IPS-18c (cell line): ENCODE measurements around the gene JOSD2.
A peak's percentile ranks its signal among the peaks of the same experiment; 100 is the strongest.

Experiments used
- H3K4me3 ChIP-seq: 2 replicates; pipeline ENCODE4 v1.7.0; 2013; ENCODE audit warnings: low read depth, mild to moderate bottlenecking, low read length, moderate library complexity; ENCODE audit not compliant: insufficient read depth
- H3K9me3 ChIP-seq: one replicate; pipeline ENCODE4 v1.6.1; 2013; ENCODE audit warnings: mild to moderate bottlenecking, low read length, moderate library complexity; ENCODE audit not compliant: control insufficient read depth, insufficient read depth

JOSD2 gene, protein sequence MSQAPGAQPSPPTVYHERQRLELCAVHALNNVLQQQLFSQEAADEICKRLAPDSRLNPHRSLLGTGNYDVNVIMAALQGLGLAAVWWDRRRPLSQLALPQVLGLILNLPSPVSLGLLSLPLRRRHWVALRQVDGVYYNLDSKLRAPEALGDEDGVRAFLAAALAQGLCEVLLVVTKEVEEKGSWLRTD

GRCh38 chr19:50511069-50511822 is at the start of gene JOSD2:
JOSD2 (minus strand) TSS chr19:50511191; CDS start chr19:50510431, 760 bp downstream.
- H3K9me3 ChIP-seq: no peaks in the 10 kb centered on the region
- H3K4me3 ChIP-seq: peak within 1 kb of the TSS; percentile 62

GRCh38 chr19:50559636-50560035 is 48.6 kb upstream of the JOSD2 start:
- no peak overlapping the region for H3K4me3 ChIP-seq

GRCh38 chr19:50558449-50558848 is 47.5 kb upstream of the JOSD2 start:
- H3K4me3 ChIP-seq: no peak overlapping the region
- H3K9me3 ChIP-seq: no peaks in the 10 kb centered on the region

More at GRCh38 chr19:50559636-50560035, 48.6 kb upstream of the JOSD2 start:
- H3K9me3 ChIP-seq: no peaks in the 10 kb centered on the region

- Histone ChIP-seq H3K9me3 (no peaks in the 10 kb centered on the region), H3K4me3 (no peak overlapping the region)
Observed at GRCh38 chr19:50558039-50558438, 47.0 kb upstream of the JOSD2 start.

- H3K9me3 ChIP-seq: no peaks in the 10 kb centered on the region
- peak overlapping the region; percentile 80 for H3K4me3 ChIP-seq
Observed at GRCh38 chr19:50557009-50557613, 46.1 kb upstream of the JOSD2 start.

DNA sequence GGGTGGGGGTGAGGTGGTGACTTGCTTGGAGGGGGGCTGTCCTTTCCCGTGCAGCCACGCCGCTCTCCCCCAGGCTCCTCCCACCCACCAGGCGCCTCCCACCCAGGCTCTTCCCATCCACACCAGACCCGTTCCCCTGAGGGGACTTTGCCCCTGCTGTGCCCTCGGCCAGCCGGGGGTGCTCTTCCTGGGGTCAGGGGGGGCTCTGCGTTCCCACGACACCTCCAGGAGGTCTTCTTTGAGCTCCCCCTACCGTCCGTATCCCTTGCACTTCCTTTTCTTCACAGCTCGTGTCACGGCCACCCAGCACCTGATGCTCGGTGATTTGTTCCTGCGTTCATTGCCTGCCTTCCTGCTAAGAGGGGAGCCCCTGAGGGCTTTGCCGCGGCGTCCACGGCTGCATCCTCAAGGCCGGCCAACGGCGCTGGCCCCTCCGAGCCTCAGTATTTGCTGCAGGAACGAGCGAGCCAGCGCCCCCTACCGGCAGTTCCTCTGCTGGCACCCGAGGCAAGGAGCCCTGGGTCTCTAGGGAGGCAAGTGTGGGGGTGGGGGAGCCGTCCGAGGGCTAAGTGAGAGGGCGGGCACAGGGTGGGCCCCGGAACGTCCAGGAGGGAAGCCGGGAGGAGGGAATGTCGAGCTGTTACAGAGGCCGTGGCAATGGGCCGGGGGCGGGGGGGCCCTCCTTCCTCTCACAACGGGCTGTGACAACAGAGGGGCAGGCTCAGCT is 45.5 kb upstream of the JOSD2 start:
- no peaks in the 10 kb centered on the region for H3K9me3 ChIP-seq
- H3K4me3 ChIP-seq: peak overlapping the region; percentile 80

DNA sequence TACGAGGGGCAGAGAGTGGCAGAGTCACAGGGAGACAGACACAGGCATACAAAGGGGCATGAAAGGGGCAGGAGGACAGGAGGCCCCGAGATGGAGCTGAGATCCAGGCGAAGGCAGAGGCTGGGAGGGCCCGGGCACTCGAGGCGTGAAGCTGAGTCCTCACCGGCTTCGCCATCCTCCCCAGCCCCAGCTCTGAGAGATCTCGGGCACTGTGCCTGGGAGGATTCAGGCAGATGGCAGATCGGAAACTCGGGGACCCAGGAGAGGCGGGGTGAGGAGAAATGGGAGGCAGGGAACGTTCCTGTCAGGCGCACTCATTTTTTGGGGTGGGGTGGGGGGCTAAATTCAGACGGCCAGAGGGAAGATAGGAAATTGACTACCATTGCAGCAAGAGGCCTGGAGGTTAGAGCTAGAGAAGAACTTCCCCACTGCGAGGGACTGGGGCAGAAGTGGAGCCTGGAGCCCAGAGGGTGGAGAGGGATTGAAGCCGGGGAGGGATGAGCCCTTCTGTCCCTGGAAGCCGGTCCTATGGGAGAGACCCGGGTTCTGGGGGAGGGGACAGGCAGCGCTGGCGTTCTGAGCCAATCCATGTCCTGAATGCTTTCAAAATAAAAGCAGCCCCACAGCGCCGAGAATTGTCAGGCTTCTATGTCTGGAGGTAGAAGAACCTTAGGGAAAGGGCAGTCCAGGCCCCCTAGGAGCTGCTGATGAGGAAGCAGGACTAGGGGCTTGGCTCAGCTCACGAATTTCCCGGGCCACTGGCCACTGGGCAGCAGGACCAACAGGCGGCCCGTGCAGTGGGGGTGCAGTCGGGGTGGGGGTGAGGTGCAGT is 44.7 kb upstream of the JOSD2 start:
- Histone ChIP-seq H3K9me3 (peaks cover 2% of the 10 kb centered on the region), H3K4me3 (peak overlapping the region; percentile 80)

DNA sequence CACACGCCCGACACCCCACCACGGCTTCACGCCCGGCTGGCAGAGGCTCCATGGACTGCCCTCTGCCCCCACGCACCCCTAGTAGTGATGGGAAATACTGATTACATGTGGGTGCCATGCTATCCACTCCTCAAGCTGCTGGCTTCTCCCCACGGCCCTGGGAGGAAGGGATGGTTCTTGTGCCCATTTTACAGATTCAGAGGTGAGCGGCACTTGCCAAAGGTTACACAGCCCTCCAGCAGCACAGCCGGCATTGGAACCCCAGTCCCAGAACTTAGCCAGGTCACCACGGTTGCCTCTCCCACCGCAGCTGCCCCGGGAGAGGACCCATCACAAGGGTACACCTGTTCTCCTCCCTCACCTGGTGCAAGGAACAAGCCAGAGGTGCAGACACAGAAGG is 44.0 kb upstream of the JOSD2 start:
- peaks cover 2% of the 10 kb centered on the region for H3K9me3 ChIP-seq
- no peak overlapping the region for H3K4me3 ChIP-seq

DNA sequence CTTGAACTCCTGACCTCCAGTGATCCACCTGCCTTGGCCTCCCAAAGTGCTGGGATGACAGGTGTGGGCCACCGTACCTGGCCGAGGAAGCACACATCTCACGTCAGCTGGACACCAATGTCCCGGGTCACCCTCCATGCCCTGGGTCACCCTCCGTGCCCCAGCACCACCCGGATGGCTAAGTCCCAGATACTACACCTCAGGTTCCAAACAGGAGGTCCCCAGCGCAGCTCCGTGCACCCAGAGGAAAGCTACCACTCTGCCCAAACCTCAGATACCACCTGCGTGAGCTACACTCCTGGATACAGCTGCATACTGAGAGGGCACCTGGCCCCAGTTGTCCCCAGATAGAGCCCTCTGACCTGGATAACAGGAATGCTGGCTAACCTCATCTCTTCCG is 43.2 kb upstream of the JOSD2 start:
- Histone ChIP-seq H3K4me3 (no peak overlapping the region), H3K9me3 (peaks cover 2% of the 10 kb centered on the region)

- no peak overlapping the region for H3K4me3 ChIP-seq
- H3K9me3 ChIP-seq: peaks cover 2% of the 10 kb centered on the region
Observed at GRCh38 chr19:50553134-50553703, 42.2 kb upstream of the JOSD2 start.

DNA sequence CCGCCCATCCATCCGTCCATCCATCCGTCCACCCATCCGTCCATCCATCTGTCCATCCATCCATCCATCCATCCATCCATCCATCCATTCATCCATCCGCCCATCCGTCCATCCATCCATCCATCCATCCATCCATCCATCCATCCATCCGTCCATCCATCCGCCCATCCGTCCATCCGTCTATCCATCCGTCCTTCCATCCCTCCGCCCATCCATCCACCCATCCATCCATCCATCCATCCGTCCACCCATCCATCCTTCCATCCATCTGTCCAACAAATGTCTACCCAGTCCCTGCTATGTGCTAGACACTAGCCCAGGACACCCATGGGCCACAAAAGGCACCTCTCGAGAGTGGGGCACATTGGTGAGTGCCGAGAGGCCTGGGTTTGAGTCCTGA is 41.5 kb upstream of the JOSD2 start:
- Histone ChIP-seq H3K9me3 (peaks cover 2% of the 10 kb centered on the region), H3K4me3 (no peak overlapping the region)

GRCh38 chr19:50551715-50552187 is 40.8 kb upstream of the JOSD2 start:
- peaks cover 2% of the 10 kb centered on the region for H3K9me3 ChIP-seq
- H3K4me3 ChIP-seq: peak overlapping the region; percentile 57

GRCh38 chr19:50551034-50551714 is 40.2 kb upstream of the JOSD2 start:
- Histone ChIP-seq H3K4me3 (peak overlapping the region; percentile 57), H3K9me3 (peaks cover 2% of the 10 kb centered on the region)

- H3K4me3 ChIP-seq: peak overlapping the region; percentile 57
Observed at GRCh38 chr19:50550594-50550966, 39.6 kb upstream of the JOSD2 start.

DNA sequence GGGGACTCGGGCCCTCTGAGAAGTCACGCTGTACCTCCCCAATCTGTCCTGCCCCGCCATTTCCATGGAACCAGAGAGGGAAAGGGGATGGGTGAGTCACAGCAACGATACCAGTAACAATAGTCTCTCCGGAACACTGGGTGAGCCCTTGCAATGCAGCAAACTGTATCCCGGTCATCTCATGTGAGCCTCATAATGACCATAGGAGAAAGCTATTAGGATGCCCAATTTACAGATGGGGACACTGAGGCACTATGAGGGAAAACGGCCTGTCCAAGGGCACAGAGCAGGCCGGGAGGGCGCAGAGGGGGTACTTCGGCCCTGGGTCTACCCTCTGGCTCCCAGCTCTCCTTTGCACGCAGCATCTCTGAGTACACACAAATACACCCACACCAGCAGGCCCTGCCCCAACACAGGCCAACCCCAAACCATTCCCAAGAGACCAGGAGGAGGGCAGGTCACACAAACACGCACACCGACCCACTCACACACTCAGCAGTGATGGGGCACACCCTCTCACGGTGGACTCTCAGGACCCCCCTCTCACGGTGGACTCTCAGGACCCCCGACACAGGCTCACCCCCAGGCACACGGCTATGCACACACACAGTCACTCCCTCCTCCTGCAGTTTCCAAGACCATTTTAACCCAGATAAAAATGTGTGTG is 39.1 kb upstream of the JOSD2 start:
- H3K4me3 ChIP-seq: peak overlapping the region; percentile 57; the same call in 1 of the 2 replicates
- peaks cover 2% of the 10 kb centered on the region for H3K9me3 ChIP-seq

More at GRCh38 chr19:50550594-50550966, 39.6 kb upstream of the JOSD2 start:
- H3K9me3 ChIP-seq: peaks cover 2% of the 10 kb centered on the region
